Endodermal cell (in vitro differentiated cells): ENCODE measurements around the gene CACFD1. TPM values are rescaled to one million over a fixed set of nuclear protein-coding genes. Genes with fewer than 3 reads are reported as not detected.

Experiments
- DNase-seq: peaks from one replicate; pipeline ENCODE4 v3.0.0-alpha.2; 2017
- H3K27ac ChIP-seq: 2 replicates; pipeline ENCODE4 v1.5.1; 2013; ENCODE audit warnings: mild to moderate bottlenecking, low read depth, low read length, moderate library complexity
- H3K27me3 ChIP-seq: 2 replicates; pipeline ENCODE4 v1.6.1; 2013; ENCODE audit warnings: mild to moderate bottlenecking, low read length, moderate library complexity; ENCODE audit not compliant: insufficient read depth, control insufficient read depth, poor library complexity, severe bottlenecking
- H3K36me3 ChIP-seq: 2 replicates; pipeline ENCODE4 v1.7.0; 2013; ENCODE audit warnings: mild to moderate bottlenecking, low read length, moderate library complexity; ENCODE audit not compliant: control insufficient read depth, insufficient read depth
- H3K4me1 ChIP-seq: one replicate; pipeline ENCODE4 v1.7.0; 2013; ENCODE audit warnings: low read length; ENCODE audit not compliant: control insufficient read depth, insufficient read depth
- H3K4me3 ChIP-seq: 2 replicates; pipeline ENCODE4 v1.5.1; 2013; ENCODE audit warnings: mild to moderate bottlenecking, low read length, moderate library complexity
- H3K9ac ChIP-seq: 2 replicates; pipeline ENCODE4 v1.6.1; 2013; ENCODE audit warnings: mild to moderate bottlenecking, low read length, moderate library complexity; ENCODE audit not compliant: poor library complexity, severe bottlenecking; ENCODE audit errors: extremely low read depth
- H3K9me3 ChIP-seq: 2 replicates; pipeline ENCODE4 v1.6.1; 2013; ENCODE audit warnings: mild to moderate bottlenecking, low read length, moderate library complexity; ENCODE audit not compliant: control insufficient read depth
- H3K27ac Mint-ChIP-seq: 2 replicates; pipeline ENCODE4 v1.8.0; 2020; ENCODE audit warnings: mixed read lengths
- H3K27me3 Mint-ChIP-seq: 2 replicates; pipeline ENCODE4 v1.8.0; 2021; ENCODE audit warnings: mild to moderate bottlenecking, mixed read lengths; ENCODE audit not compliant: insufficient read depth
- H3K36me3 Mint-ChIP-seq: 2 replicates; pipeline ENCODE4 v1.8.0; 2020; ENCODE audit warnings: low read depth, mixed read lengths
- H3K4me1 Mint-ChIP-seq: 2 replicates; pipeline ENCODE4 v1.8.0; 2020; ENCODE audit warnings: mixed read lengths
- H3K4me3 Mint-ChIP-seq: 2 replicates; pipeline ENCODE4 v1.8.0; 2020; ENCODE audit warnings: mild to moderate bottlenecking, moderate library complexity, mixed read lengths
- H3K9me3 Mint-ChIP-seq: 2 replicates; pipeline ENCODE4 v1.8.0; 2020; ENCODE audit warnings: mild to moderate bottlenecking, mixed read lengths
- WGBS, 2 experiments: methylation state at CpG; one replicate each; pipeline versions ENCODE4 v1.1.5 to v1.1.7; 2013; ENCODE audit warnings: missing lambda C conversion rate in 2 of 2, mixed read lengths in 1 of 2; ENCODE audit not compliant: insufficient coverage in 1 of 2, insufficient read length in 1 of 2; 5-methylcytosine and 5-hydroxymethylcytosine counted together
- total RNA-seq, 2 donors: library from RNA; stranded (reverse); fragmentation: NEBNext Ultra II Directional in 1 of 2; extraction: Animal tissue kit (Norgen Biotek cat#: 25700) in 1 of 2; gene quantifications; 2 replicates in 1 of 2; 3 replicates in 1 of 2; pipeline ENCODE4 v1.2.1, GENCODE V29; 2021
- TF ChIP-seq, protein P1 (sequence below): fragments of 200-600 bp; sonication (generic); conservative IDR thresholded peaks from 2 replicates; pipeline ENCODE4 v1.5.0; 2021; ENCODE audit warnings: antibody characterized with exemption, mild to moderate bottlenecking

Gene CACFD1
- total RNA-seq, 2 donors from 2014 or later, result 30.6 to 35.0 TPM

DNA sequence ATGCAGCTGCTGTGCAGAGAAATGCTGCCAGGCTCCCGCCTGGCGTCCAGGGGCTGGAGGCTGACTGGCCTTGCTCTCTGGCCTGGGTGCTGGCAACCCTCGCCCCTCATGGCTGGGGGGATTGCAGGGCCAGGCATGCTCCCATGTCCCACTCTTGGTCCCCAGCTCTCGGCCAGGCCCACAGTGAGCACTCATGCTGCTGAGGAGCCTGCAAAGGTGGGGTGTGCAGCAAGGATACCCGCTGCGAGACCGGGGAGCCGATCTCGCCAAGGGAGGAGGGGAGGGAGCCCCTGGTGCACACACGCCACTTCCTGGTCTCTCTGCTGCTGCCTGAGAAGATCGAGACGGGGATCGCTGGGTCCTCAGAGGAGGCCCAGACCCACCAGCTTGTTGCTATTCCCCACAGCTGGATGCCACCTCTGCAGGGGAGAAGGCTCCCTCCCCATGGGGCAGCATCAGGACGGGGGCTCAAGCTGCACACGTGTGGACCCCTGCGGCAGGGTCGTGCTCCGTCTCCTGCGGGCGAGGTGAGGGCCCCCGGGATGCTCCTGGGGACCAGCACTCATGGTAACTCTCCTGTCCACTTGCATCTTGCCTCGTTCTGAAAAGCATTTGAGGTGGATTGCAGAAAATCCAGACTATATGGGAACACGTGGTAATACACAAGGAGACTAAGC lies 14.3 kb upstream of the CACFD1 start:
- H3K4me3 ChIP-seq, result no peak overlapping the region
- H3K9me3 ChIP-seq, result no peaks in the 10 kb centered on the region
- Mint-ChIP-seq H3K27ac (no peak overlapping the region), H3K27me3 (no peaks in the 10 kb centered on the region), H3K4me3 (no peak overlapping the region), H3K9me3 (no peaks in the 10 kb centered on the region), H3K36me3 (no peaks in the 10 kb centered on the region), H3K4me1 (no peaks in the 10 kb centered on the region)
- H3K36me3 ChIP-seq, result no peaks in the 10 kb centered on the region
- no peak overlapping the region for H3K27ac ChIP-seq
- no peak for DNase-seq
- WGBS, 2 experiments, result 87 to 89% methylated on average over 21 to 23 of the region's 23 CpGs
- H3K9ac ChIP-seq, result no peak overlapping the region
- TF ChIP-seq, protein P1, sequence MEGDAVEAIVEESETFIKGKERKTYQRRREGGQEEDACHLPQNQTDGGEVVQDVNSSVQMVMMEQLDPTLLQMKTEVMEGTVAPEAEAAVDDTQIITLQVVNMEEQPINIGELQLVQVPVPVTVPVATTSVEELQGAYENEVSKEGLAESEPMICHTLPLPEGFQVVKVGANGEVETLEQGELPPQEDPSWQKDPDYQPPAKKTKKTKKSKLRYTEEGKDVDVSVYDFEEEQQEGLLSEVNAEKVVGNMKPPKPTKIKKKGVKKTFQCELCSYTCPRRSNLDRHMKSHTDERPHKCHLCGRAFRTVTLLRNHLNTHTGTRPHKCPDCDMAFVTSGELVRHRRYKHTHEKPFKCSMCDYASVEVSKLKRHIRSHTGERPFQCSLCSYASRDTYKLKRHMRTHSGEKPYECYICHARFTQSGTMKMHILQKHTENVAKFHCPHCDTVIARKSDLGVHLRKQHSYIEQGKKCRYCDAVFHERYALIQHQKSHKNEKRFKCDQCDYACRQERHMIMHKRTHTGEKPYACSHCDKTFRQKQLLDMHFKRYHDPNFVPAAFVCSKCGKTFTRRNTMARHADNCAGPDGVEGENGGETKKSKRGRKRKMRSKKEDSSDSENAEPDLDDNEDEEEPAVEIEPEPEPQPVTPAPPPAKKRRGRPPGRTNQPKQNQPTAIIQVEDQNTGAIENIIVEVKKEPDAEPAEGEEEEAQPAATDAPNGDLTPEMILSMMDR, result no peak
- H3K27me3 ChIP-seq, result no peaks in the 10 kb centered on the region
- H3K4me1 ChIP-seq, result no peaks in the 10 kb centered on the region

- H3K4me1 ChIP-seq, result no peaks in the 10 kb centered on the region
- no peaks in the 10 kb centered on the region for H3K27me3 Mint-ChIP-seq
- no peaks in the 10 kb centered on the region for H3K36me3 ChIP-seq
- H3K9me3 ChIP-seq, result no peaks in the 10 kb centered on the region
- no peaks in the 10 kb centered on the region for H3K9me3 Mint-ChIP-seq
- H3K27ac ChIP-seq, result no peak overlapping the region
- no peak overlapping the region for H3K4me3 Mint-ChIP-seq
- no peak overlapping the region for H3K9ac ChIP-seq
- no peaks in the 10 kb centered on the region for H3K27me3 ChIP-seq
- no peak for DNase-seq
- no peaks in the 10 kb centered on the region for H3K36me3 Mint-ChIP-seq
- no peaks in the 10 kb centered on the region for H3K4me1 Mint-ChIP-seq
- WGBS, 2 experiments, result 89 to 98% methylated on average over 6 to 13 of the region's 13 CpGs
- H3K4me3 ChIP-seq, result no peak overlapping the region
- TF ChIP-seq, protein P1, result no peak
- no peak overlapping the region for H3K27ac Mint-ChIP-seq
These were observed 11.2 kb upstream of the CACFD1 start for GRCh38 chr9:133448487-133448972.

DNA sequence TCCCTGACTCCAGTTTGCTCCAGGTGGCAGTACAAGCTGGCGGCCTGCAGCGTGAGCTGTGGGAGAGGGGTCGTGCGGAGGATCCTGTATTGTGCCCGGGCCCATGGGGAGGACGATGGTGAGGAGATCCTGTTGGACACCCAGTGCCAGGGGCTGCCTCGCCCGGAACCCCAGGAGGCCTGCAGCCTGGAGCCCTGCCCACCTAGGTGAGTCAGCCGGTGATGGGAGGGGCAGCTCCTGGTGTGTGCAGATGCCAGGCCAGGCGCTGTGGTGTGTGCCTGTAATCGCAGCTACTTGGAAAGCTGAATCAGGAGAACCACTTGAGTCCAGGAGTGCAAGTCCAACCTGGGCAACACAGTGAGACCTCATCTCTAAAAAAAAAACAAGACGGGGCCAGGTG lies 10.0 kb upstream of the CACFD1 start:
- Mint-ChIP-seq H3K27me3 (no peaks in the 10 kb centered on the region), H3K4me1 (no peaks in the 10 kb centered on the region), H3K4me3 (no peak overlapping the region), H3K27ac (no peak overlapping the region), H3K9me3 (no peaks in the 10 kb centered on the region), H3K36me3 (no peaks in the 10 kb centered on the region)
- Histone ChIP-seq H3K9me3 (no peaks in the 10 kb centered on the region), H3K27me3 (no peaks in the 10 kb centered on the region), H3K27ac (no peak overlapping the region), H3K36me3 (no peaks in the 10 kb centered on the region), H3K4me3 (no peak overlapping the region), H3K4me1 (no peaks in the 10 kb centered on the region), H3K9ac (no peak overlapping the region)
- WGBS, 2 experiments, result 92 to 95% methylated on average over 5 to 12 of the region's 12 CpGs
- DNase-seq, result peak; percentile 41
- TF ChIP-seq, protein P1, result no peak
